Embryonic facial prominence (tissue), 1 donor: ENCODE results near the gene PROX1.

Experiments
- DNase-seq: peaks from one replicate; pipeline ENCODE4 v3.0.0-alpha.2; 2016; ENCODE audit errors: extremely low spot score

The PROX1 gene

GRCh38 chr1:213980906-213981305, 6.9 kb upstream of the PROX1 start:
- no peak for DNase-seq

- DNase-seq: no peak
Observed at GRCh38 chr1:213982289-213982671, 5.5 kb upstream of the PROX1 start.

- DNase-seq: no peak
Observed at GRCh38 chr1:213982672-213983492, 4.9 kb upstream of the PROX1 start.

GRCh38 chr1:213983493-213984386, 4.0 kb upstream of the PROX1 start:
- DNase-seq: no peak

GRCh38 chr1:213984387-213985208, 3.2 kb upstream of the PROX1 start:
- DNase-seq: no peak

- DNase-seq: no peak
Observed at GRCh38 chr1:213985209-213986019, 2.4 kb upstream of the PROX1 start.

- no peak for DNase-seq
Observed at GRCh38 chr1:213986020-213986924, 1.5 kb upstream of the PROX1 start.

GRCh38 chr1:213986925-213987250, 885 bp upstream of the PROX1 start:
- no peak for DNase-seq

GRCh38 chr1:213987422-213987926, 299 bp upstream of the PROX1 start:
- DNase-seq: no peak

- no peak for DNase-seq
Observed at GRCh38 chr1:213988507-213989001, 781 bp downstream of the PROX1 start.

GRCh38 chr1:213989002-213989855, 1.5 kb downstream of the PROX1 start:
- DNase-seq: no peak

- DNase-seq: no peak
Observed at GRCh38 chr1:213993929-213994328, 6.2 kb downstream of the PROX1 start.

GRCh38 chr1:213994888-213995287, 7.1 kb downstream of the PROX1 start:
- no peak for DNase-seq

- DNase-seq: no peak
Observed at GRCh38 chr1:213995603-213996002, 7.8 kb downstream of the PROX1 start.

- no peak for DNase-seq
Observed at GRCh38 chr1:213996320-213997037, 8.7 kb downstream of the PROX1 start.

- DNase-seq: no peak
Observed at GRCh38 chr1:213997038-213997771, 9.4 kb downstream of the PROX1 start.

GRCh38 chr1:213997772-213998107, 10.0 kb downstream of the PROX1 start:
- no peak for DNase-seq

GRCh38 chr1:213998785-213999184, 11.0 kb downstream of the PROX1 start:
- no peak for DNase-seq
